ENCODE results near the gene CRELD1. TPM values are rescaled to one million over a fixed set of nuclear protein-coding genes. Genes with fewer than 3 reads are reported as not detected.

Gene CRELD1
- total and polyA plus RNA-seq, 2 of the 13 experiments (the other 11 are each of a cell fraction or from before 2014, with no cell fraction given): 27.1 to 61.9 TPM

GRCh38 chr3:9946112-9947024 lies 12.7 kb downstream of the CRELD1 start:
- peaks cover 3% of the 10 kb centered on the region for H3K79me2 ChIP-seq (ENCODE audit: insufficient read depth, low read length)
- H3K9me3 ChIP-seq (ENCODE audit: low read length): no peaks in the 10 kb centered on the region
- H4K20me1 ChIP-seq (ENCODE audit: insufficient read depth, low read length): no peaks in the 10 kb centered on the region
- no peak overlapping the region for H2AFZ ChIP-seq (ENCODE audit: low read length)
- H3K36me3 ChIP-seq (replicated peaks in 1 of 2; ENCODE audit: control insufficient read depth in 1 of 2, insufficient read depth in 2 of 2, low read length in 2 of 2): peaks cover 2 to 5% of the 10 kb centered on the region in 2 experiments; a peak in 3 of 5 replicates
- peaks cover 27% of the 10 kb centered on the region for H3K4me1 ChIP-seq (ENCODE audit: insufficient read depth, low read length)
- WGBS (ENCODE audit: low lambda C conversion rate): 9% methylated on average over 13 of the region's 90 CpGs
- BruUV-seq (replicated peaks): no TSS peak
- POLR2A ChIA-PET: interaction anchor here (0.8 to 2.6 kb wide), 31 partner anchors 9 to 346 kb away, joined by 3 to 124 read pairs (median 5); partner anchors contain the start of genes ARPC4, CAMK1, CRELD1 and EMC3
- H3K4me2 ChIP-seq (ENCODE audit: low read depth, low read length): peak overlapping the region; percentile 95
- H3K27ac ChIP-seq (ENCODE audit: extremely low read length, insufficient read depth, low read length): peak overlapping the region; percentile 70
- no peaks in the 10 kb centered on the region for H3K27me3 ChIP-seq (ENCODE audit: control insufficient read depth in 1 of 2, insufficient read depth in 2 of 2, low read length in 2 of 2)
- intact Hi-C loops (cut with micrococcal nuclease; ENCODE audit: unreplicated experiment) (loop anchor here (1.0 to 10.0 kb wide), 4 partner anchors 14 to 84 kb away; partner anchors contain the start of genes CRELD1 and IL17RE), in situ Hi-C loops (cut with HindIII; ENCODE audit: extremely low pct_ligation_motif_present, low pct_unique_long_range_greater_than_20kb) (no loop called here)
- FAIRE-seq (peak; percentile 52), ATAC-seq (peak; percentile 87), DNase-seq (ENCODE audit: low spot score) (peak; percentile 74)
- H3K9ac ChIP-seq (ENCODE audit: insufficient read depth, low read depth, low read length): peak overlapping the region; percentile 83
- CTCF ChIA-PET (ENCODE audit: low intra/inter-chr PET ratio, low total read pairs): interaction anchor here (0.7 to 2.5 kb wide), 5 partner anchors 13 to 84 kb away, joined by 3 to 14 read pairs (median 3); partner anchors contain the start of genes CRELD1 and FANCD2
- peak overlapping the region; percentile 51 to 85 (median 77) for H3K4me3 ChIP-seq (replicated peaks in 1 of 3; ENCODE audit: insufficient read depth in 1 of 3, low read depth in 2 of 3, low read length in 3 of 3)
- no peak for TF ChIP-seq ZNF430 (CRISPR knock-in tag; IDR thresholded peaks at IDR 0.05)
- 0 out of 2 replicates have a peak, but pooled peaks have one; percentile 86 for TF ChIP-seq MTF2 (CRISPR knock-in tag; IDR thresholded peaks at IDR 0.05; ENCODE audit: borderline replicate concordance)
- TF ChIP-seq ZKSCAN1 (IDR thresholded peaks at IDR 0.05; ENCODE audit: low read length): no peak
- TF ChIP-seq ZSCAN22 (CRISPR knock-in tag; IDR thresholded peaks at IDR 0.05): 0 out of 2 replicates have a peak, but pooled peaks have one; percentile 22
- TF ChIP-seq CBX5 (CRISPR knock-in tag; IDR thresholded peaks at IDR 0.05; ENCODE audit: borderline replicate concordance): no peak
- TF ChIP-seq, protein P1, sequence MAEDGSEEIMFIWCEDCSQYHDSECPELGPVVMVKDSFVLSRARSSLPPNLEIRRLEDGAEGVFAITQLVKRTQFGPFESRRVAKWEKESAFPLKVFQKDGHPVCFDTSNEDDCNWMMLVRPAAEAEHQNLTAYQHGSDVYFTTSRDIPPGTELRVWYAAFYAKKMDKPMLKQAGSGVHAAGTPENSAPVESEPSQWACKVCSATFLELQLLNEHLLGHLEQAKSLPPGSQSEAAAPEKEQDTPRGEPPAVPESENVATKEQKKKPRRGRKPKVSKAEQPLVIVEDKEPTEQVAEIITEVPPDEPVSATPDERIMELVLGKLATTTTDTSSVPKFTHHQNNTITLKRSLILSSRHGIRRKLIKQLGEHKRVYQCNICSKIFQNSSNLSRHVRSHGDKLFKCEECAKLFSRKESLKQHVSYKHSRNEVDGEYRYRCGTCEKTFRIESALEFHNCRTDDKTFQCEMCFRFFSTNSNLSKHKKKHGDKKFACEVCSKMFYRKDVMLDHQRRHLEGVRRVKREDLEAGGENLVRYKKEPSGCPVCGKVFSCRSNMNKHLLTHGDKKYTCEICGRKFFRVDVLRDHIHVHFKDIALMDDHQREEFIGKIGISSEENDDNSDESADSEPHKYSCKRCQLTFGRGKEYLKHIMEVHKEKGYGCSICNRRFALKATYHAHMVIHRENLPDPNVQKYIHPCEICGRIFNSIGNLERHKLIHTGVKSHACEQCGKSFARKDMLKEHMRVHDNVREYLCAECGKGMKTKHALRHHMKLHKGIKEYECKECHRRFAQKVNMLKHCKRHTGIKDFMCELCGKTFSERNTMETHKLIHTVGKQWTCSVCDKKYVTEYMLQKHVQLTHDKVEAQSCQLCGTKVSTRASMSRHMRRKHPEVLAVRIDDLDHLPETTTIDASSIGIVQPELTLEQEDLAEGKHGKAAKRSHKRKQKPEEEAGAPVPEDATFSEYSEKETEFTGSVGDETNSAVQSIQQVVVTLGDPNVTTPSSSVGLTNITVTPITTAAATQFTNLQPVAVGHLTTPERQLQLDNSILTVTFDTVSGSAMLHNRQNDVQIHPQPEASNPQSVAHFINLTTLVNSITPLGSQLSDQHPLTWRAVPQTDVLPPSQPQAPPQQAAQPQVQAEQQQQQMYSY (CRISPR knock-in tag; IDR thresholded peaks at IDR 0.05): no peak
- no peak; the same call in 1 of the 2 replicates for TF ChIP-seq MTERF4 (CRISPR knock-in tag; IDR thresholded peaks at IDR 0.05)
- TF ChIP-seq, protein P2, sequence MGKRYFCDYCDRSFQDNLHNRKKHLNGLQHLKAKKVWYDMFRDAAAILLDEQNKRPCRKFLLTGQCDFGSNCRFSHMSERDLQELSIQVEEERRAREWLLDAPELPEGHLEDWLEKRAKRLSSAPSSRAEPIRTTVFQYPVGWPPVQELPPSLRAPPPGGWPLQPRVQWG (CRISPR knock-in tag; IDR thresholded peaks at IDR 0.05; ENCODE audit: borderline replicate concordance, low read depth): 0 out of 2 replicates have a peak, but pooled peaks have one; percentile 90
- TF ChIP-seq, protein P3, sequence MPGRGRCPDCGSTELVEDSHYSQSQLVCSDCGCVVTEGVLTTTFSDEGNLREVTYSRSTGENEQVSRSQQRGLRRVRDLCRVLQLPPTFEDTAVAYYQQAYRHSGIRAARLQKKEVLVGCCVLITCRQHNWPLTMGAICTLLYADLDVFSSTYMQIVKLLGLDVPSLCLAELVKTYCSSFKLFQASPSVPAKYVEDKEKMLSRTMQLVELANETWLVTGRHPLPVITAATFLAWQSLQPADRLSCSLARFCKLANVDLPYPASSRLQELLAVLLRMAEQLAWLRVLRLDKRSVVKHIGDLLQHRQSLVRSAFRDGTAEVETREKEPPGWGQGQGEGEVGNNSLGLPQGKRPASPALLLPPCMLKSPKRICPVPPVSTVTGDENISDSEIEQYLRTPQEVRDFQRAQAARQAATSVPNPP (CRISPR knock-in tag; IDR thresholded peaks at IDR 0.05): no peak; the same call in 1 of the 2 replicates
- no peak for TF ChIP-seq HOXA7 (CRISPR knock-in tag; IDR thresholded peaks at IDR 0.05)
- no peak for TF ChIP-seq MAZ (IDR thresholded peaks at IDR 0.05; ENCODE audit: borderline replicate concordance, low read depth, low read length)
- TF ChIP-seq MAZ (CRISPR knock-in tag; IDR thresholded peaks at IDR 0.05; ENCODE audit: low read depth): no peak
- TF ChIP-seq FOXO1 (CRISPR knock-in tag; IDR thresholded peaks at IDR 0.05): peak; percentile 29; the same call in 1 of the 2 replicates
- TF ChIP-seq RFX3 (CRISPR knock-in tag; IDR thresholded peaks at IDR 0.05): no peak
- TF ChIP-seq PRMT3 (CRISPR knock-in tag; IDR thresholded peaks at IDR 0.05; ENCODE audit: borderline replicate concordance, low read depth): no peak
- peak; percentile 65; the same call in 1 of the 2 replicates for TF ChIP-seq ZNF232 (CRISPR knock-in tag; IDR thresholded peaks at IDR 0.05; ENCODE audit: borderline replicate concordance)
